ENCODE results near the gene ACAA2. TPM values are rescaled to one million over a fixed set of nuclear protein-coding genes. Genes with fewer than 3 reads are reported as not detected.

The ACAA2 gene
- total and polyA plus RNA-seq, 4 donors = 35.2 to 52.8 (median 44.9) TPM

DNA sequence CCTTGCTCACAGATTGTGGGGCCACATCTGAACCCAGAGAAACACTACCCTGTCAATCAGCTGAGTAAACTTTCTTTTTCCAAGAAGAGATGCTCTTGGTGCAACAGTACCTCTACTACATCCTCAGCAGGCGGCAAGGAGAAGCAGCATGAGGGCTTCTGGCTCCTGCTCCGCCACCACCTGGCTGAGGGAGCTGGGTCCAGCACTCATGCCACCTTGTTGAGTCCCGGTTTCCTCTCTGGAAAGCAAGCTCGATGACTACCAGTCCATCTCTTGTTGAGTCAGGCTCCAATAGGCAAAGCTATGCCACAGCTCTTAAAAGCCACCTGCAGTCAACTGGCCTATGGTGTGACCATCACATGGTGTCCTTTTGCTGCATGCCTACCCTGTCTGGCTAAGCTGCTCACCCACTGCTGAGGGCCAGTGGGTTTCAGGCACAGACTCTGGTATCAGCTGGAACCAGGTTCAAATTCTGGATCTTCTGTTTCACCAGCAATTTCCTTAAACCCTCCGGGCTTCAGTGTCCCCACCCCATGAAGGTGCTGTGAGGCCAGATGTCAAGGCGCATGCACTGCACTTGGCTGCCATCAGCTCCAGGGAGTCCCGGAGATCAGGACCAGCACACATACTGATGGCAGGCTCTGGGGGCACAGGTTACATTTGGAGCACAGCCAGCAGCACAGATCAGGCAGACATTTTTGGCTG, 42.5 kb upstream of the ACAA2 start:
- Histone ChIP-seq H3K4me3 (no peak overlapping the region), H3K4me1 (ENCODE audit: control insufficient read depth in 5 of 5, insufficient read depth in 5 of 5, low read length in 5 of 5) (peaks cover 0 to 10% (median 0%) of the 10 kb centered on the region in 5 donors), H3K27me3 (ENCODE audit: control insufficient read depth in 3 of 3, insufficient read depth in 3 of 3, low read length in 2 of 3) (no peaks in the 10 kb centered on the region), H3K9me3 (ENCODE audit: control insufficient read depth in 4 of 4, insufficient read depth in 3 of 4, low read length in 3 of 4) (no peaks in the 10 kb centered on the region), H3K27ac (ENCODE audit: low read depth in 1 of 2, low read length in 1 of 2) (no peak overlapping the region), H3K9ac (ENCODE audit: insufficient read depth in 1 of 2, low read length in 2 of 2) (no peak overlapping the region), H3K36me3 (ENCODE audit: control insufficient read depth in 4 of 4, insufficient read depth in 4 of 4, low read length in 4 of 4) (no peaks in the 10 kb centered on the region)
- TF ChIP-seq, protein P1, sequence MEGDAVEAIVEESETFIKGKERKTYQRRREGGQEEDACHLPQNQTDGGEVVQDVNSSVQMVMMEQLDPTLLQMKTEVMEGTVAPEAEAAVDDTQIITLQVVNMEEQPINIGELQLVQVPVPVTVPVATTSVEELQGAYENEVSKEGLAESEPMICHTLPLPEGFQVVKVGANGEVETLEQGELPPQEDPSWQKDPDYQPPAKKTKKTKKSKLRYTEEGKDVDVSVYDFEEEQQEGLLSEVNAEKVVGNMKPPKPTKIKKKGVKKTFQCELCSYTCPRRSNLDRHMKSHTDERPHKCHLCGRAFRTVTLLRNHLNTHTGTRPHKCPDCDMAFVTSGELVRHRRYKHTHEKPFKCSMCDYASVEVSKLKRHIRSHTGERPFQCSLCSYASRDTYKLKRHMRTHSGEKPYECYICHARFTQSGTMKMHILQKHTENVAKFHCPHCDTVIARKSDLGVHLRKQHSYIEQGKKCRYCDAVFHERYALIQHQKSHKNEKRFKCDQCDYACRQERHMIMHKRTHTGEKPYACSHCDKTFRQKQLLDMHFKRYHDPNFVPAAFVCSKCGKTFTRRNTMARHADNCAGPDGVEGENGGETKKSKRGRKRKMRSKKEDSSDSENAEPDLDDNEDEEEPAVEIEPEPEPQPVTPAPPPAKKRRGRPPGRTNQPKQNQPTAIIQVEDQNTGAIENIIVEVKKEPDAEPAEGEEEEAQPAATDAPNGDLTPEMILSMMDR (IDR thresholded peaks at IDR 0.05; ENCODE audit: control extremely low read depth, extremely low read depth) = no peak
- no peak for ATAC-seq (ENCODE audit: insufficient read depth, low FRiP score)
- no peak for DNase-seq
- WGBS, 2 donors = 95 to 96% methylated on average over 7 of the region's 7 CpGs

DNA sequence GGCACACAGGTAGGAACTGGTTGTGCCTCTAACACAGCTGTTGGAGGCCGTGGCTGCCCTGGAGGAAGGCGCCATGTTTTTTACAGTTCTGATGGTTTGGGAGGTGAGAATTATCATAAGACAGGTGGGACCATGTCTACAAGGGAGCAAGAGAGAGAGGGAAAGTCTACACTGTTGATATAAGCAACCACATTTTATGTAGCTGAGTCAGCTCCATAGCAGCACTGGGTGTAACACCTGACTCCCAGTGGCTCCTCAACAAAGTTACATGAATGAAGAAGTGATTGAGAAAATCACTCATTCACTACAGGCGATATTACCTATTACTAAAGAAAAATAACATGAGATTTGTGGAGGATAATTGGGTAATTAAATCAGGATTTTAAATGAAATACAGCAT, 41.3 kb upstream of the ACAA2 start:
- no peak for ATAC-seq (ENCODE audit: insufficient read depth, low FRiP score)
- Histone ChIP-seq H3K9me3 (ENCODE audit: control insufficient read depth in 4 of 4, insufficient read depth in 3 of 4, low read length in 3 of 4) (no peaks in the 10 kb centered on the region), H3K36me3 (ENCODE audit: control insufficient read depth in 4 of 4, insufficient read depth in 4 of 4, low read length in 4 of 4) (no peaks in the 10 kb centered on the region), H3K27me3 (ENCODE audit: control insufficient read depth in 3 of 3, insufficient read depth in 3 of 3, low read length in 2 of 3) (no peaks in the 10 kb centered on the region), H3K27ac (ENCODE audit: low read depth in 1 of 2, low read length in 1 of 2) (no peak overlapping the region), H3K4me1 (ENCODE audit: control insufficient read depth in 5 of 5, insufficient read depth in 5 of 5, low read length in 5 of 5) (peaks cover 0 to 10% (median 0%) of the 10 kb centered on the region in 5 donors), H3K4me3 (no peak overlapping the region), H3K9ac (ENCODE audit: insufficient read depth in 1 of 2, low read length in 2 of 2) (no peak overlapping the region)
- TF ChIP-seq, protein P1 (IDR thresholded peaks at IDR 0.05; ENCODE audit: control extremely low read depth, extremely low read depth) = no peak
- 92 to 96% methylated on average over 3 of the region's 3 CpGs for WGBS, 2 donors
- no peak for DNase-seq

DNA sequence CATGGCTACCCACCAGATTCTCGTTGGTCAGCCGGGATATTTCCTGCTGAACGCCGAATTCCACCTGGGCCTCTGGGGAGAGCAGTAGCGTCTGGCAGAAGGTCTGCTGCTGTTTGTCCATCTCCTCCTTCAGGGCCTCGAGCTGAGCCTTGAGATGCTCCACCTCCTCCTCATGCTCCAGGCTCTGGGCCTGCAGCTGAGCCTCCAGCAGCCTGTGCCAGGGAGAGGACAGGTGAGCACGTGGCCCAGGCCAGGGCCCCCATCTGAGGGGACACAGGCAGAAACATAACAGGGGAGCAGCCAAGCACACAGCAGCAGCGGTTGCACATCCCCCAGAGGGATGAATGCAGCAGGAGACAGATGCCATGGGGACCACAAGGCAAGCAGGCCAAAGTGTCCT, 40.1 kb upstream of the ACAA2 start:
- Histone ChIP-seq H3K9ac (ENCODE audit: insufficient read depth in 1 of 2, low read length in 2 of 2) (no peak overlapping the region), H3K27me3 (ENCODE audit: control insufficient read depth in 3 of 3, insufficient read depth in 3 of 3, low read length in 2 of 3) (no peaks in the 10 kb centered on the region), H3K27ac (ENCODE audit: low read depth in 1 of 2, low read length in 1 of 2) (no peak overlapping the region), H3K9me3 (ENCODE audit: control insufficient read depth in 4 of 4, insufficient read depth in 3 of 4, low read length in 3 of 4) (no peaks in the 10 kb centered on the region), H3K36me3 (ENCODE audit: control insufficient read depth in 4 of 4, insufficient read depth in 4 of 4, low read length in 4 of 4) (no peaks in the 10 kb centered on the region), H3K4me1 (ENCODE audit: control insufficient read depth in 5 of 5, insufficient read depth in 5 of 5, low read length in 5 of 5) (peaks cover 0 to 8% (median 0%) of the 10 kb centered on the region in 5 donors), H3K4me3 (no peak overlapping the region)
- DNase-seq = no peak
- 92 to 93% methylated on average over 8 of the region's 8 CpGs for WGBS, 2 donors
- TF ChIP-seq, protein P1 (IDR thresholded peaks at IDR 0.05; ENCODE audit: control extremely low read depth, extremely low read depth) = no peak
- no peak for ATAC-seq (ENCODE audit: insufficient read depth, low FRiP score)

DNA sequence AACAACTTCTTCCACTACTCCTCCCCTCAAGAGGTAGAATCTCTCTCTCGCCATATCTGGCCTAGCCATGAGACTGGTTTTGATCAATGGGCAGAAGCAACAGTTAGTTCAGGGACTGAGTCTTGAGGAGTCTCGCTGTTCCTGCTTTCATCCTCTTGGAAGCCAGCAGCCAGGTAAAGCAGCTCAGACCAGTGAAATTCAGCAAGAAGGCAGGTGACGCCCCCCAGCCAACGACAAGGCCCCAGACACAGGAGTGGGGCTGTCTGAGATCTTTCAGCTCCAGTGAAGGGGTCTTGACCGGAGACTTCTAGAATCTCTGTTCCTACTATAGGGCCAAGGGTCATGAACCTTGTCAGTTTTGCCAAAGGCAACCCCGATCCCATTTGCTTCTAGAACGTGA, 39.7 kb upstream of the ACAA2 start:
- H3K4me1 ChIP-seq (ENCODE audit: control insufficient read depth in 5 of 5, insufficient read depth in 5 of 5, low read length in 5 of 5) = peaks cover 0 to 4% (median 0%) of the 10 kb centered on the region in 5 donors
- TF ChIP-seq, protein P1 (IDR thresholded peaks at IDR 0.05; ENCODE audit: control extremely low read depth, extremely low read depth) = no peak
- no peaks in the 10 kb centered on the region for H3K36me3 ChIP-seq (ENCODE audit: control insufficient read depth in 4 of 4, insufficient read depth in 4 of 4, low read length in 4 of 4)
- H3K9me3 ChIP-seq (ENCODE audit: control insufficient read depth in 4 of 4, insufficient read depth in 3 of 4, low read length in 3 of 4) = no peaks in the 10 kb centered on the region
- DNase-seq (no peak), ATAC-seq (ENCODE audit: insufficient read depth, low FRiP score) (no peak)
- no peak overlapping the region for H3K27ac ChIP-seq (ENCODE audit: low read depth in 1 of 2, low read length in 1 of 2)
- no peak overlapping the region for H3K4me3 ChIP-seq
- H3K27me3 ChIP-seq (ENCODE audit: control insufficient read depth in 3 of 3, insufficient read depth in 3 of 3, low read length in 2 of 3) = no peaks in the 10 kb centered on the region
- 78 to 80% methylated on average over 7 of the region's 7 CpGs for WGBS, 2 donors
- H3K9ac ChIP-seq (ENCODE audit: insufficient read depth in 1 of 2, low read length in 2 of 2) = no peak overlapping the region
